GM18858 (cell line): ENCODE measurements around the gene MCC.

ENCODE experiments used
- ATAC-seq: cut with Tn5 transposase; IDR thresholded peaks from one replicate; pipeline ENCODE4 v1.9.1; 2021; ENCODE audit not compliant: unreplicated experiment

MCC gene

DNA sequence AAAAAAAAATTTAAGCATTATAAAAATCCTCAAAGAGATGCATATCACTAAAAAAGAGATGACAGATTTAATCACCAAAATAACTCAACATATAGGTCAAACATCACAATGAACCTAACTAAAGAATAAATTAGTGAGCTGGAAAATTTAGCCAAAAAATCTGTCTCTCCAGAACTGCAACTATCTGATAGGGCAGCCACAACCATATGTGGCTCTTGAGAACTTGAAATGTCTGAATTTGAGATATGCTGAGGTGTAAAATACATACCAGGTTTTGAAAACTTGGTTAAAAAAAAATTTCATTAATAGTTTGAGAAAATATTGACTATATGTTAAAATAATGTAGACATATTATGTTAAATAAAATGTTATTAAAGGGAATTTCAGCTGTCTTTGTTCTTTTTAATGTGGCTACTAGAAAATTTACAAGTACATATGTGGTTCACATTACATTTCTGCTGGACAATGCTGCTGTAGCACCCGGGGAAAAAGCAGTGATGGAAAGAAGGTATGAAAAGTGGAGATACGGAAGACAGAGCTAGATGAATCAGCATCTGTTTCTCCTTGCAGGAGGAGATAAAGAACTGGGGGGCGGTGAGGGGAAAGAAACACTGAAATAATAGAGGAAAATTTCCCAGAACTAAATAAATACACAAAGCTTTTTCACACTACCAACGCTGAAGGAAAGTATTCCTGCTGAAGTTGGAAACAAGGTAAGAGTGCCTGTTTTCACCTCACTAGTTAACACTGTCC is 445.6 kb downstream of the MCC start:
- ATAC-seq: no peak

DNA sequence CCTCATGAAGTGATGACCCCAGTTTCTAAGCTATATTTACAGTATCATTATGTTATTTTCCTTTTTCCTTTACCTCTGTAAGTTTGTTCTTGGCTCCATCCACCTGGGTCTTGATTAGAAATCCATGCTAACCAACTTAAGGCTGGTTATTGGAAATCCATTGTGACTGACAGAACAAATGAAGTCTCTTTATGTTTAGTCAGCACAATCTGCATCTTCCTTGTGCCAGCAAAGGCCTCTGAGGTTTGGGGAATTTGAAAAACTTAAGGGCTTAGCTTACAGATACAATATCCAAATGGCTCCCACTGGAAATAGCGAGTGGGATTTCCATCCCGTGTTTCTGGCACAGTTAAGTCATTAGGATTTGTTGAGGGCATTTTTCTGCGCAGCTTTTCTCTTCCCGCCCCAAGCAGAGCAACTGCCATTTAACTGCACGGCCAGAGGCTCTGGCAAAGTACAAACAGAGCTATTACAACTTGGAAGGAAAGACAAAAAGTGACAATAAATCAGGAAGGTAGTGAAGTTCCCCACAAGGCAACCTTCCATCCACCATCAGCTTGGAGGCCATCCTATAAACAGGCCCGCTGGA is 447.5 kb downstream of the MCC start:
- no peak for ATAC-seq

DNA sequence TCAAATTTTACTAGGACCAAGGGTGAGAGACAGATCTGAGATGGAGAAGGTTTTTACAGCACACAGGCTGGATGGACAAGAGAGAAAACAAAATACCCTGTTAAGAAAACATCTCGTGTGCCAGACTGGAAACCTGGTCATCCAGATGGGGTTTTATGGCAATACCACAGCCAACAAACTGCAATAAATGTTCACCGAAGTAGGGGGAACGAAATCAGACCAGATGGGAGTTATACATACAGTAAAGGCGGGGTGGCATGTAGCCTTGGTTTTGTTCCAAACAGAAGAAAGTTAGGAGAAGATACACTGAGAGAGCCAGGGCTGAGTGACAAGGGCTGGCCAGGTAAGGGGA is 448.3 kb downstream of the MCC start:
- ATAC-seq: no peak

DNA sequence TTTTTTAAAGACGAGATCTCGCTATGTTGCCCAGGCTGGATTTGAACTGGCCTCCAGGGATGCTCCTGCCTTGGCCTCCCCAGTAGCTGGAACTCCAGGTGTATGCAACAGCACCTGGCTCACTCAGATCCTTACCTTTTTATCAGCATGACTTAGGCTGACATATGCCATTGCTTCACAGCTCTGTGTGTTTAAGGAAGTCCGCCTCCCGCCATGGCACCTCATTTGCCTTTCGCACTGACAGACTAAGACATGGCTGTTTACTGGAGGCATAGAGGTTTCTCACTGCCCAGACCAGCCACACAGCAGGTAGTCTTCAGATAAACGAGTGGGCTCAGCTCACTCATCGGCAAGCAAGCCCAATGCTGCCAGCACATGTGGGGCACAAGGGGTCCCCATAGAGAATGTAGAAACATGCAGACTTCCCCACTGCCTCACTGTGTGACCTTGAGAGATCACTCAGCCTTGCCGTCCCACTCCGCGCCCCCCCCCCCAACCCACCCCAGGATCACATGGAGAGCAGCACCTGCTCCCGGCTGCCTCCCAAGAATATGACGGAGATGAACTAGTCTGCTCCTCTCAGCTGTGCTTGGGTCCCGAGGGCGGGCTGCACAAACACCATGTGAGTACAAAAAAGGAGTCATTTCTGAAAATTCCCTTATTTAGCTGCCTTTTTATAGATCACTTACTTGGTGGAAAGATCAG is 448.9 kb downstream of the MCC start:
- no peak for ATAC-seq

DNA sequence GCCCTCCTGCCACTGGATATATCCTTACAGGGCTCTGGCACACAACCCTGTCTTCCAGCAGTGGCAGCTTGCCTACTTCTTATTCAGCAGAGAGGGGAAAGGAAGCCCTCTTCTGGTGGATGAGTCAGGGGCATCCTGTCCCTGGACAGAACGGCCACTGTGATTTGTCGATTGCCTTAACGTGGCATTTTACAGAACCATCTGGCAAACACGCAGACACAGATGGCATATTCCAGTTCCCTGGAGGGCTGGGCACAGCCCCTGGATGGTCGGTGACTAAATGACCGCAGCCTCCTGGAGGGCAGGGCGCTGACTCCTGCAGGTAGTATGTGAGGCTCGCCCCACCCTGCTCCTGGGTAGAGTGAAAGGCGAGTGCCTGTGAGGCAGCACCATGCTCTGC is 449.5 kb downstream of the MCC start:
- ATAC-seq: no peak

DNA sequence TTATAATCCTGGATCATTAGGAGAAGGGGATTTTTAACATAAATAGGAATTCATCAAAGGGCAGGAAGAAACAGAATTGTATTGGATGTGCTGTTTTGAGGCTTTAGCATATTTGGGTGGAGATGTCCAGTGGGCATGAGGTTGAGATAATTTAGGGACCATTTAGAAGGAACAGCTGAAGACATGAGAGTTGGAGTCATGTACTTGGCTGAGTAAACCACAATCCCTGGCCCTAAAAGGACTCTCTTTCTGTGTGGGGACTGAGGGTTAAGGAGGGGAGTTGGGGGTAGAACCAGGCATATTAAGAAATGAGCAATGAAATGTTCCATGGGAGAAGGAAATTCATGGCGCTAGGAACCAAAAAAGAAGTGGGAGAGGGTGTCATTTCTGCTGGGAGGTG is 450.1 kb downstream of the MCC start:
- ATAC-seq: no peak

DNA sequence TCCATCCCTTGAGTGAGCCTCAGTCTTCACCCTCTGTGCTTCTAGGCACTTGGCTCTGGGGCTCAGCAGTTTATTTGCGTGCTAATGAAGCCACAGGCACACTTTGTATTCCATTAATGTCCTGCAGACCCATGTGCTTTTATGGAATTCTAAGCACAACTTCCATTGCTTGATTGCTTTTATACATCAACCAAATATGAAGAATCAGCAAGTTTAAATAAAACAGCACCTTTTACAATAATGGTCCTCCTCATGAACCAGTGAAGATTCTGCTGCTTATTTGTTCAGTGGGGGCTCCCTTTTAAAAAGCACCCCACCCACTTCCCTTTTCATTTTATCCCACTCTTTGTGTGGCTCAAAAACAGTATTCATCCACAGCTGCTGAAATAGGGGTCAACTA is 451.4 kb downstream of the MCC start:
- no peak for ATAC-seq

DNA sequence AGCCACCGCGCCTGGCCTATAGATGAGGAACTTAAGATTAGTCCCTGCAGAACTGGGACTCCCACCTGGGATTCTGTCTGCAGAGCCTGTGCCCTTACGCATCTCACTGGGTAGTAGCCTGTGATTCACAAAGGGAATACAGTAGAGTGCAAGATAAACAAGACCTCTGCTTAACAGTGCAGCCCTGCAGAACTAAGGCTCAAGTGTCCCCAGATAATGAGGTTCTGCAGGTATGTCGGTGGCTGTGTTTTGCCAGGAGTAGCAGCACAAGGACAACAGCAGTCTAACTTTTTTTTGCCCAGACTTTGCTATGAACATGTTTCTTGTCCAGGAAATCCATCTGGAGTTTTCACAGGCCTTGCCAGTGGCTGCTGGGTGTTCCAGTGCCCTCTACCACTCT is 451.9 kb downstream of the MCC start:
- ATAC-seq: no peak

DNA sequence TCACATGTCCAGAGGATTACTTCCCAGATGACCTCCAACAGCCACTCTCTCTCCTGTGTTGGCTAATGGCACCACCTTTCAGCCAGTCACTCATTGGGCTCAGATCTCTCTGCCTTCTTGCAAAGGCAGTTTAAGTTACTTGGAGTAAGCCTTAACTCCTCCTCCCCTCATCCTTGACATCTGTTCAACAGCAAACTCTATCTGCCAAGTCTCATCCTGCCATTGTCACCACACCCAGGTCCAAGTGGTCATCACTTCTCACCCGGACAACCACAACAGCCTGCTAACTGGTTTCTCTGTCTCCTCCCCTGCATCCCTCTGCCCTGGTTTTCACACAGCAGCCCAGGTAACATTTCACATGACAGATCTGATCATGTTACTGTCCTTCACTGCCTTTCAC is 453.2 kb downstream of the MCC start:
- no peak for ATAC-seq

DNA sequence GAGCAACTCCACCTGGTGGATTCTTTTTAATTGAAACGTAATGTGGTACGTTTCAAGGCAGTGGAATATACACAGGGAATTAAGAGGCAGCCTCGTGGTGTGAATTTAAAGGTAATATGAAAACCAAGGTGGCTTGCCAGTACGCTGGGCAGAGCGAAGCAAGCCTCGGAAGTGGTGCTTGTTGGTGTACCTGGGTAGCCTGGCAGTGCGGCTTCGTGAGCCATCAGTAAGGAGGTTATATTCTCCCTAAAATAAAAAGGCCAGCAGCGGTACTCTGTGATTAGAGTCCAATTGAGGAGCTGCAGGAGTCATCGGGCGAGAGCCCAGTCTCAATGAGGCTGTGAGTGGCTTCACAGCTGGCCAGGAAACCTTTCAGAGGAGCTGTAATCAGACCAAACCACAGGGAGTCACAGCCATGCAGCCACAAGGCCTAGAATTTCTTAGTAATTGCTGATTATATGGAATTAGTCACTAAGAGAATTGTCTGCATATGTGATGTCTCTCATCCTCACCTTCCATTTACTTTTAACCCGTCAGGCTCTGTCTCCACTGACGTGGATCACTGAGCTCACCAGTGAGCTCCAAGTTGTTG is 454.0 kb downstream of the MCC start:
- ATAC-seq: no peak

DNA sequence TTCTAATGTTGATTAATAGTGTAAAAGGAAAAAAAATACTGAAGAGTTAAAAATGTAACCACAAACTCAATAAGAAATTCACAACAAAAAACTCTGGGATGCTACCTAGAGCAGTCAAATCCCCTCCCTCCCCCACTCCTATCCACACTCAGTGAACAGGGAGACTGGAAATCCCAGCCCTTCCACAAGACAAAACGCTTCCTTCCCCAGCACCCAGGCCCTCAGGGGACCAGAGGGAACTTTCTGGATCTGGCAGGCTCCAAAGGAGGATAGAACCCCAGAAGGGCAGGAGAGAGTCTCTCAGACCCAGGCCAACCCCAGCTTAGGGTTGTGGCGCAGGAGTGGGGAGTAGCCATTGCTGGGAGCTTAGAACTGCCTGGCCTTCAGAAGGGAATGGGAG is 456.7 kb downstream of the MCC start:
- no peak for ATAC-seq

DNA sequence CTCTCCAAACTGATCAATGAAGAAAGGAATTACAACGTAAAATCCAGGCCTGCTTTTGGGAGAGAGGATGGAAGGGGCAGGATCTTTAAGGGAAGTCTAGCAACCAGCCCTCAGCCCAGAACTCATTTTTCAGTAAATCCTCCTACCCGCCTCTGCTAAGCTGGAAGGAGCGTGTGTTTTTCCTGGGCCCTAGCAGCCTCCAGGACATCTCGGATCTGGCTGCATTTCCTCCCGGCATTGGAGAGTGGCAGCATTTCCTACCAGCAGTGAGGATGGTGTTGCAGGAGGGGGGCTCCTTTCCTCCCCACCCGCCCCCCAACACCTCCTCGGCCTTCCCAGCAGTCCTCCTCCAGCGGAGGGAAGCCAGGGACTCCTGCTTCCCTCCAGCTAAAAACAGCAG is 457.1 kb downstream of the MCC start:
- ATAC-seq: no peak

DNA sequence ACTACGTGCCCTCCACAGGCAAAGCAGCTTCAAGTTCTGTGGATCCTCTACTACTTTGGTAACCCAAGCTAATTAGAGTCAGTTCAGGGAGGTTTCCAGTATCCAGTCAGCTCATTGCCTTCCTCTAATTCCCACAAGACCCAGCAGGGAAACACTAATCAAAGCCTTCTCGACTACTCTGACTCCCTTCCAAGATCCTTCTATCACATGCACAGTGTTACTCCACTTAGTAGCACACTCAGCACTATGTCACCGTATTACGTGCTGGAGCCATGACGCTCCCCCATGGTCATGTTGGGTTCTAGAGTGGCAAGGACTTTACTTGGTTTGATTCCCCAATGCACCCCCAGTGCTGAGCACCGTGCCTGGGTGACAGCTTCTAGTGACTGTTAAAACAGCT is 458.6 kb downstream of the MCC start:
- no peak for ATAC-seq

DNA sequence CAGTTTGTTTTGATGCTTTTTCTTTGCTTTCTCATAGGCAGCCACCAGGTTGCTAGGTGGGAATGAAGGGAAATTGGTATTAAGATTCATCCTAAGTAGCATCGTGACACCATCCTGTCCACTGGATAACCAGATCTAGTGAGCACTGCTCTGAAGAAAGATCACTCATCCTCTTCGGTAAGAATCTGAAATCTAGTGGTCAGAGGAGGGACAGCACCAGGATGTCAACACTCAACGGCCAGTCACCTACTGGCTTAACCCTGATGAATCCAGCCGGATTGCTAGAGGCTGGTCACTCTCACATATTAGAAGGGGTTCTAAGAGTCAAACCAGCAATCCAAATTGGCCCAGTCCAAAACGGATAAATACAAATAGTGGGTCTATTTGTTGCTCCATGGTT is 460.8 kb downstream of the MCC start:
- ATAC-seq: no peak

DNA sequence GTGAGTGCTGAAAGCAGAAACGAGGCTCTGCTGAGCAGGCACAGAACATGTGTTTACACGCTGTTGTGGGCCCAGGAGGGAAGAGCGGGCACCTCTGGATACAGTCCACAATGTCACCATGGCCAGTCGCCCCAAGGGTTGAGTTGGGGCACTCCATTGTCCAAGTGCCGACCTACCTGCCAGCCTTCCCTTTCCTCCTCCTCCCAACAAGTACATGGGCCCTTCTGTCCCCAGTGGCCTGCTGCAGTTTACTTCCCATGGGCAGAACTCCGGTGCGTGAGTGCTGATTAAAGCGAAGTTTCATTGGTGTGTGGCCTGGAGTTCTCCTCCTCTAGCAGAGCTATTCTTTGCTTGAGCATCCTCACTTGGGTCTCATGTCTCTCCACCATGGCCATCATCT is 461.2 kb downstream of the MCC start:
- no peak for ATAC-seq

DNA sequence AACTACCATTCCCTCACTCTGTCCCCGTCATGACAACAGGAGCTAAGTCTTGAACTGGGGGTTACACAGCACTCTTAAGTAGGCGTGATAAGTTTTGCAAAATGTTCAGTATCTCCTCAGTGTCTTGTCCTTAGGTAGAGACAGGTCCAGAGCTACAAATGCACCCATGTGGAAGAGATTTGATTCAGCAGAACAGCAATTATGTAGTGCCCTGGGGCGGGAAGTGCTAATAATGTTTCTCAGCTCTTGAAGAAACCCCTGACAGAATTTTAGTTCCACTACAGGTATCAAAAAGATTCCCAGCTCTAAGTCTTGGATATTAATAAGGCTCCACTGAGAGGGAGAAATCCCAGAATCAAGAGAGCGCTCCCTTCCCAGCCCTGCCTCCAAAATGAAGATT is 462.0 kb downstream of the MCC start:
- ATAC-seq: no peak

DNA sequence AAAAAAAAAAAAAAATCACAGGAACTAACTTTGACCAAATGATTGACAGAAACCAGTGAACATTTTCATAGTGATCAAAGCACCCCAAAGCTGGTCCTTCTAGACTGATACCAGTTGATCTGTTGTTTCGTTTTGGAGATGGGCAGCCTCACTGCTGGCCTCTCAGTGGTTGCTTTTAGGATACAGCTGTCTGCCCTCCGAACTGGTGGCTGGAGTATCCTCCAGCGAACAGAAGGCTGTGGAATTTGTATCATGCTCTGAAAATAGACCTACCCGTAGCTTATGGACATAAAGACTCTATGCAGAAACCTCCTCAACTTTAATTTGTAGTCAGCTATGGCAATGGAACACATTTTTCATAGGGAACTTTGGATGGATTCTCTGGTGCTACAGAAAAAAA is 462.7 kb downstream of the MCC start:
- ATAC-seq: no peak

DNA sequence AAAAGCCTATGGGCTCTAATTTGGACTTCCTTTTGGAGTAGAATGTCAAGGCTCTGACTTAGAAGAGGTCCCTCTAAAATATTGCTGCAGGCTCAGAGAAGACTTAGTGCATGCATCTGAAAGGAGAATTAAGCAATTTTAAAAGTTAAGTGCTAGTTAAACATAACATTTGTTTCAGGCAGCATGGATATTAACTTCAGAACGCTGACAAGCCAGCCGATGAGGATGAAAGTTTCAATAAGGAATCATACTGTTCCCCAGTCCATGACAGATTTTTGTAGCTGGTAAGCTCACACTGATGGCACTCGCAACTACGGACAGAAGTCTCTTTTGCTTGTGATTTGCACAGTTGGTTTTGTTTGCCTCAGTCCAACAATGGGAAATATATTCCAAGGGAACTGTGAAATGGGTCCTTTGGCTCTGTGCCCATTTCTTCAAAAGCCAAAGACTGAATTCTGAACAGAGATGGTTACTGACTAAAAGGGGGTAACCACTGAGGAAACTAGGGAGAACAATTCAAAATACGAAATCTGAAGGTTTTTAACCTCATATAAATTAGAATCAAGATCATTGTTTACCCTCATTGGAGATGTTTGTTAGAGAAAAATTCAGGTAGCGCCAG is 464.1 kb downstream of the MCC start:
- no peak for ATAC-seq

DNA sequence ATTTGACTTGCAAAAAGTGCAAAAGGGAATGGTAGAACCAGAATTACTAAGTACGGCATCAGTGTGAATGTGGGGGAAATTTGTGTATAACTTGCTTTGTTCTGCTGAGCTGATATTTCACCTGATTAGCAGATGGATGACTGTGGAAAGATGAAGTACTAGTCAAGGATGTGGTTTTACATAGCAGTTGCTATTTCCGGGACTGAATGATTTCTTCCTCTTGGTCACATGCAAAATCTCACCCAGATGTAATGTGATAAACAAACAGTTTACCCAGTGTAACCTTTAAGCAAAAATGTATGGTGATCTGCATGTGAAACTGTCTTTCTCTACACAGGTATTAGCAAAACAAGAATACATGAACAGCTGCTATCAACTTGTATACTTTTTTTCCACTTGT is 465.6 kb downstream of the MCC start:
- peak; percentile 74 for ATAC-seq

DNA sequence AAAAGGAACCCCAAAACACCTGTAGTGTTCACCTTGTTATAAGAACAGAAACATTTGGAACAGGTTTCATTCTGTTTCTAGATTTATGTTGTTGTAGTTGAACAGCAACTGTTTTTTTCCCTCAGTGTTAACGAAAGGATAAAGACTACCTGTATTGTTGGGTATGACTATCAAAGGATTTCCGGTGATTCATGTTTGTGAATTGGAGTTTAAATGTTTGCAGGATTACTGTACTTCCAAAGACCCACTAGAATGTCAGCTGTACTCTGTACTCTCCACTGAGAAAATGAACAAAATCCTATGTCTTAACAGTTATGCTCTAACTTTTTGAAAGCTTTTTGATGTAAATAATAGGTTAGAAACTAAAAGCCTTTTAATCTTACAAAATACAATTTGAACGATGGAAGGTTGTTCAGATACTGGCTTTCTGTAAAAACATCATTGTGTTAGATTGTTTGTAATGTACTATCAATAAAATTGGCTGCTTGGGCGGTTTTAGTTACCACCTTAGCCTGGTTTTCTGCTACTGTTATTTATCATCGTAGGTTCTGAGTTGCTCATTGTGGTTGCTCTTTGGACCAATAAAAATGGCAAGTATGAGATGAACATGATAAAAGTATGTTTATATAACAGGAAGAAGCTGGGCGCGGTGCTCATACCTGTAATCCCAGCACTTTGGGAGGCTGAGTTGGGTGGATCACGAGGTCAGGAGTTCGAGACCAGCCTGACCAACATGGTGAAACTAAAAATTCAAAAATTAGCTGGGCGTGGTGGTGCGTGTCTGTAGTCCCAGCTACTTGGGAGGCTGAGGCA is 467.6 kb downstream of the MCC start:
- no peak for ATAC-seq
